ENCODE data around the gene AP1S2. TPM values are rescaled to one million over a fixed set of nuclear protein-coding genes. Genes with fewer than 3 reads are reported as not detected.

AP1S2 gene
- total RNA-seq, 2 donors from 2014 or later = 133 to 220 TPM

DNA sequence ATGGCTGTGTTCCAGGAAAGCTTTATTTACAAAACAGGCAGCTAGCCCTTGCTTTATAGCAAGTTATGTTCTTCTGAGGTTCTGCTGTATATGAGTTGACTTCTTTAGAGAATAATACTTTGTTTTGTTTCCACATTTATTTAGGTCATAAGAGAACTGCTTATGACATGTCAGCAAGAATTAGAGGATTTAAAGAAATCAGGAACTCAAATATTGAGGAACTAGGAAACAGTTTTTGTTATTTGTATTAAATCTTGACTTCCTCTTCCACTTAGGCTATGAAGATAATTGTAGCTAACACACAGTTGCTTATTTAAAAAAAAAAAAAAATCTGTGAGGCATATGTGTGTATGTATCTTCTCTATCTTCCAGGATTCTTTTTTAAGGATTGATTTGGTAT is 50.0 kb downstream of the AP1S2 start:
- H3K4me1 ChIP-seq (ENCODE audit: control insufficient read depth, insufficient read depth, low read length) = no peaks in the 10 kb centered on the region
- peaks cover 31% of the 10 kb centered on the region for H3K36me3 ChIP-seq (ENCODE audit: control insufficient read depth, insufficient read depth, low read length)
- no peak overlapping the region for H3K27ac Mint-ChIP-seq
- H3K4me3 Mint-ChIP-seq = no peak overlapping the region
- H3K9ac ChIP-seq (ENCODE audit: extremely low read depth, low read length, poor library complexity, severe bottlenecking) = no peak overlapping the region
- no peaks in the 10 kb centered on the region for H3K27me3 ChIP-seq (ENCODE audit: control insufficient read depth, insufficient read depth, low read length, poor library complexity, severe bottlenecking)
- no peak for DNase-seq
- H3K9me3 ChIP-seq (ENCODE audit: control insufficient read depth, low read length) = no peaks in the 10 kb centered on the region
- H3K4me1 Mint-ChIP-seq = no peaks in the 10 kb centered on the region
- no peaks in the 10 kb centered on the region for H3K27me3 Mint-ChIP-seq (ENCODE audit: insufficient read depth)
- no peaks in the 10 kb centered on the region for H3K9me3 Mint-ChIP-seq
- peaks cover 65% of the 10 kb centered on the region for H3K36me3 Mint-ChIP-seq (ENCODE audit: low read depth)
- H3K27ac ChIP-seq (ENCODE audit: low read depth, low read length) = no peak overlapping the region
- TF ChIP-seq, protein P1, sequence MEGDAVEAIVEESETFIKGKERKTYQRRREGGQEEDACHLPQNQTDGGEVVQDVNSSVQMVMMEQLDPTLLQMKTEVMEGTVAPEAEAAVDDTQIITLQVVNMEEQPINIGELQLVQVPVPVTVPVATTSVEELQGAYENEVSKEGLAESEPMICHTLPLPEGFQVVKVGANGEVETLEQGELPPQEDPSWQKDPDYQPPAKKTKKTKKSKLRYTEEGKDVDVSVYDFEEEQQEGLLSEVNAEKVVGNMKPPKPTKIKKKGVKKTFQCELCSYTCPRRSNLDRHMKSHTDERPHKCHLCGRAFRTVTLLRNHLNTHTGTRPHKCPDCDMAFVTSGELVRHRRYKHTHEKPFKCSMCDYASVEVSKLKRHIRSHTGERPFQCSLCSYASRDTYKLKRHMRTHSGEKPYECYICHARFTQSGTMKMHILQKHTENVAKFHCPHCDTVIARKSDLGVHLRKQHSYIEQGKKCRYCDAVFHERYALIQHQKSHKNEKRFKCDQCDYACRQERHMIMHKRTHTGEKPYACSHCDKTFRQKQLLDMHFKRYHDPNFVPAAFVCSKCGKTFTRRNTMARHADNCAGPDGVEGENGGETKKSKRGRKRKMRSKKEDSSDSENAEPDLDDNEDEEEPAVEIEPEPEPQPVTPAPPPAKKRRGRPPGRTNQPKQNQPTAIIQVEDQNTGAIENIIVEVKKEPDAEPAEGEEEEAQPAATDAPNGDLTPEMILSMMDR (conservative IDR thresholded peaks at IDR 0.05) = no peak
- no peak overlapping the region for H3K4me3 ChIP-seq (ENCODE audit: low read length)

DNA sequence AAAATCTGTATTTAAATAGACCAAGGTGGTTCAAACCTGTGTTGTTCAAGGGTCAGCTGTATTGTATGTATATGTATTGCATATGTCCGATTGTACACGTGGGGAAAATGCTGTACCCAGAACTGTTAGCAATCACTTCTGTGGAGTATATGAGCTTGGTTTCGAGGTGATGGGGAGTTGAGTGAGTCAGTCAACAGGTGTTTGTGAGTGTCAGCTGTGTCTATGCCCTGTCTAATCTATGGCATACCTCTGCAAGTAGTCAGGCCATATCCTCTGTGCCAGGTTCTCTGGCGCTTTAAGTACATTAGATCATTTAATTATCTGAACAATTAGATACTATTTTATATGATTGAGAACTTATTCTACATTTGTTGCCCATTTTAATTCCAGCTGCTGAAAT is 56.9 kb downstream of the AP1S2 start:
- no peak overlapping the region for H3K4me3 ChIP-seq (ENCODE audit: low read length)
- no peaks in the 10 kb centered on the region for H3K9me3 ChIP-seq (ENCODE audit: control insufficient read depth, low read length)
- Mint-ChIP-seq H3K27ac (no peak overlapping the region), H3K4me1 (no peaks in the 10 kb centered on the region), H3K9me3 (no peaks in the 10 kb centered on the region), H3K36me3 (ENCODE audit: low read depth) (peaks cover 52% of the 10 kb centered on the region), H3K4me3 (no peak overlapping the region), H3K27me3 (ENCODE audit: insufficient read depth) (no peaks in the 10 kb centered on the region)
- WGBS, 2 experiments (ENCODE audit: insufficient coverage in 1 of 2, insufficient read length in 1 of 2) = 97% methylated on average over 3 of the region's 4 CpGs; no CpG with 5 or more reads in 1 of the 2 experiments
- no peaks in the 10 kb centered on the region for H3K27me3 ChIP-seq (ENCODE audit: control insufficient read depth, insufficient read depth, low read length, poor library complexity, severe bottlenecking)
- no peak overlapping the region for H3K9ac ChIP-seq (ENCODE audit: extremely low read depth, low read length, poor library complexity, severe bottlenecking)
- no peaks in the 10 kb centered on the region for H3K4me1 ChIP-seq (ENCODE audit: control insufficient read depth, insufficient read depth, low read length)
- TF ChIP-seq, protein P1 (conservative IDR thresholded peaks at IDR 0.05) = no peak
- no peak overlapping the region for H3K27ac ChIP-seq (ENCODE audit: low read depth, low read length)
- no peak for DNase-seq
- peaks cover 21% of the 10 kb centered on the region for H3K36me3 ChIP-seq (ENCODE audit: control insufficient read depth, insufficient read depth, low read length)

GRCh38 chrX:15790769-15791290 is 63.8 kb downstream of the AP1S2 start:
- Mint-ChIP-seq H3K27me3 (ENCODE audit: insufficient read depth) (no peaks in the 10 kb centered on the region), H3K27ac (no peak overlapping the region), H3K4me3 (no peak overlapping the region), H3K9me3 (no peaks in the 10 kb centered on the region), H3K36me3 (ENCODE audit: low read depth) (peaks cover 24% of the 10 kb centered on the region), H3K4me1 (peaks cover 8% of the 10 kb centered on the region)
- WGBS, 2 experiments (ENCODE audit: insufficient coverage in 1 of 2, insufficient read length in 1 of 2) = 3 to 67% methylated on average over 1 to 13 of the region's 15 CpGs
- H3K9me3 ChIP-seq (ENCODE audit: control insufficient read depth, low read length) = no peaks in the 10 kb centered on the region
- peak overlapping the region; percentile 49 for H3K9ac ChIP-seq (ENCODE audit: extremely low read depth, low read length, poor library complexity, severe bottlenecking)
- H3K27ac ChIP-seq (ENCODE audit: low read depth, low read length) = peak overlapping the region; percentile 11
- no peaks in the 10 kb centered on the region for H3K27me3 ChIP-seq (ENCODE audit: control insufficient read depth, insufficient read depth, low read length, poor library complexity, severe bottlenecking)
- TF ChIP-seq, protein P1 (conservative IDR thresholded peaks at IDR 0.05) = no peak
- H3K4me1 ChIP-seq (ENCODE audit: control insufficient read depth, insufficient read depth, low read length) = no peaks in the 10 kb centered on the region
- DNase-seq = no peak
- H3K4me3 ChIP-seq (ENCODE audit: low read length) = peak overlapping the region; percentile 89
- H3K36me3 ChIP-seq (ENCODE audit: control insufficient read depth, insufficient read depth, low read length) = peaks cover 10% of the 10 kb centered on the region

Measured in endodermal cell (in vitro differentiated cells).